HL-60 (cell line): ENCODE results near the gene THAP5.

Experiments
- CTCF ChIP-seq: IDR thresholded peaks from one replicate; pipeline ENCODE4 v1.5.1; 2011; ENCODE audit warnings: low read length, control low read depth, inconsistent platforms; ENCODE audit not compliant: insufficient read depth
- POLR2AphosphoS5 ChIP-seq: IDR thresholded peaks from 2 replicates; pipeline ENCODE4 v1.6.1; 2012; ENCODE audit warnings: low read depth

GRCh38 chr7:108598153-108598552 lies 28.6 kb upstream of the THAP5 start:
- TF ChIP-seq POLR2AphosphoS5 = no peak
- no peak for TF ChIP-seq CTCF
